Gastroesophageal sphincter (tissue), 4 donors: ENCODE data around the gene LMOD3. TPM values are rescaled to one million over a fixed set of nuclear protein-coding genes. Genes with fewer than 3 reads are reported as not detected.
A peak's percentile ranks its signal among the peaks of the same experiment; 100 is the strongest.

ENCODE experiments used
- ATAC-seq: fragments of 150-250 bp; one replicate; pipeline ENCODE4 v1.9.1; 2016; ENCODE audit warnings: mild to moderate bottlenecking, moderate library complexity
- H3K27ac ChIP-seq, 4 donors: fragments of 200-600 bp; sonication (generic) in 3 of 4; 1 replicate in 3 of 4; 2 replicates in 1 of 4; pipeline ENCODE4 v1.5.1; 2016 to 2019
- H3K27me3 ChIP-seq: fragments of 200-600 bp; sonication (generic); one replicate; pipeline ENCODE4 v1.5.1; 2019
- H3K36me3 ChIP-seq, 2 donors: fragments of 200-600 bp; sonication (generic); one replicate each; pipeline ENCODE4 v1.5.1; 2019; ENCODE audit warnings: control low read depth in 1 of 2
- H3K4me1 ChIP-seq, 3 donors: fragments of 200-600 bp; sonication (generic); 1 replicate in 2 of 3; 2 replicates in 1 of 3; pipeline ENCODE4 v1.5.1; 2016 to 2019; ENCODE audit warnings: control low read depth in 2 of 3
- H3K4me3 ChIP-seq, 2 donors: fragments of 200-600 bp; sonication (generic); one replicate each; pipeline ENCODE4 v1.5.1; 2019; ENCODE audit warnings: mild to moderate bottlenecking in 1 of 2, moderate library complexity in 1 of 2
- H3K9me3 ChIP-seq, 3 donors: fragments of 200-600 bp; sonication (generic); one replicate each; pipeline ENCODE4 v1.5.1; 2017 to 2019; ENCODE audit warnings: control low read depth in 2 of 3
- EP300 ChIP-seq: sonication (generic); formaldehyde crosslinking; IDR thresholded peaks from one replicate; pipeline ENCODE4 v1.6.1; 2017; ENCODE audit warnings: antibody characterized with exemption, mild to moderate bottlenecking
- POLR2A ChIP-seq, 2 donors: fragments of 450-650 bp; IDR thresholded peaks; one replicate each; pipeline ENCODE4 v1.6.1; 2017; ENCODE audit warnings: antibody characterized with exemption in 2 of 2, mild to moderate bottlenecking in 2 of 2, moderate library complexity in 1 of 2
- POLR2AphosphoS5 ChIP-seq: sonication (generic); formaldehyde crosslinking; IDR thresholded peaks from one replicate; pipeline ENCODE4 v1.6.1; 2017; ENCODE audit warnings: antibody characterized with exemption
- WGBS, 2 donors: methylation state at CpG; one replicate each; pipeline ENCODE4 v1.1.5; 2018; ENCODE audit warnings: low coverage in 1 of 2; 5-methylcytosine and 5-hydroxymethylcytosine counted together
- total RNA-seq, 4 donors: library from RNA; depleted of rRNA; stranded (reverse); fragments of >200 nt; gene quantifications; one replicate each; pipeline ENCODE4 v1.1.0, GENCODE V29; 2016
- TF ChIP-seq, protein P1 (sequence below), 4 experiments: fragments of 200-600 bp in 2 of 4; fragments of 450-650 bp in 2 of 4; sonication (generic) in 1 of 4; IDR thresholded peaks; one replicate each; pipeline ENCODE4 v1.5.1; 2017 to 2019; ENCODE audit warnings: antibody characterized with exemption in 4 of 4, mild to moderate bottlenecking in 2 of 4, moderate library complexity in 2 of 4

The LMOD3 gene
- total RNA-seq, 4 donors from 2014 or later, result 0.99 to 4.0 (median 2.6) TPM

DNA sequence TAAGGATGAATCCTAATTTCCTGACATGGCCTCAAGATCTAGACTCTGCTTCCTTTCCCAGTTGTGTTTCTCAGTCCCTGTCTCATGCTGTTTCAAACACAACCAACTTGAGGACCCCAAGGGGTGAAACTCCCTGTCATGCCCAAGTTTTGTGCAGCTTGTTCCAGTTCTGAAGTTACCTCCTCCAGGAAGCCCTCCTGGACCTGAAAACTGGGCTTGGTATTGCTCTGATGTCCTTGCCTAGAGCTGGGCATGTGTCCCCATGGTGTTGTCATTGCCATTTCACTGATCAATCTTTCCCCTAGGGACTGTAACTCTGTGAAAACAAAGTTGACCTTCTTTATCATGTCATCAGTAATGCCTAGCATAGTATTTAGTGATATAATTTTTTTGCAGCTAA, 6.1 kb upstream of the LMOD3 start:
- Histone ChIP-seq H3K36me3 (no peaks in the 10 kb centered on the region), H3K27me3 (no peaks in the 10 kb centered on the region), H3K9me3 (no peaks in the 10 kb centered on the region), H3K27ac (no peak overlapping the region), H3K4me3 (no peak overlapping the region), H3K4me1 (no peaks in the 10 kb centered on the region)
- no peak for ATAC-seq
- TF ChIP-seq EP300, result no peak

DNA sequence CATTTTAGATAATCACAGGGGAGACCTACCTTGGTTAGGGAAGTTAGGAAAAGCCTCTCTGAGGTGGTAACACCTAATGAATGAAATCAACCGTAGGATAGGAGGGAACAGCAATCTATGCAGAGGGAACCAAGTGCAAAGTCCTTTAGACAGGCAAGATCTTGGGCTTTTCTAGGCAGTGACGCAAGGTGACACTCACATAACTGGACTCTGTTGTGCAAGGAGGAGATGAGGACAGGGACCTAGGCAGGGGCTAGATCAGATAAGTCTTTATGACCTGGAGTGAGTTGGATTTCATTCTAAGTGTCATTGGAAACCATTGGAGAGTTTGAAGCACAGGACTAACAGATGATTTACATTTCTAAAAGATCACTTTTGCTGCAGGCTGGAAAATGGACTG, 4.6 kb upstream of the LMOD3 start:
- Histone ChIP-seq H3K4me1 (peaks cover 0 to 7% (median 0%) of the 10 kb centered on the region in 3 donors), H3K9me3 (no peaks in the 10 kb centered on the region), H3K4me3 (no peak overlapping the region), H3K27ac (no peak overlapping the region), H3K36me3 (no peaks in the 10 kb centered on the region), H3K27me3 (no peaks in the 10 kb centered on the region)
- TF ChIP-seq POLR2A (IDR thresholded peaks at IDR 0.05) (no peak), POLR2AphosphoS5 (no peak), EP300 (no peak)
- TF ChIP-seq, protein P1, sequence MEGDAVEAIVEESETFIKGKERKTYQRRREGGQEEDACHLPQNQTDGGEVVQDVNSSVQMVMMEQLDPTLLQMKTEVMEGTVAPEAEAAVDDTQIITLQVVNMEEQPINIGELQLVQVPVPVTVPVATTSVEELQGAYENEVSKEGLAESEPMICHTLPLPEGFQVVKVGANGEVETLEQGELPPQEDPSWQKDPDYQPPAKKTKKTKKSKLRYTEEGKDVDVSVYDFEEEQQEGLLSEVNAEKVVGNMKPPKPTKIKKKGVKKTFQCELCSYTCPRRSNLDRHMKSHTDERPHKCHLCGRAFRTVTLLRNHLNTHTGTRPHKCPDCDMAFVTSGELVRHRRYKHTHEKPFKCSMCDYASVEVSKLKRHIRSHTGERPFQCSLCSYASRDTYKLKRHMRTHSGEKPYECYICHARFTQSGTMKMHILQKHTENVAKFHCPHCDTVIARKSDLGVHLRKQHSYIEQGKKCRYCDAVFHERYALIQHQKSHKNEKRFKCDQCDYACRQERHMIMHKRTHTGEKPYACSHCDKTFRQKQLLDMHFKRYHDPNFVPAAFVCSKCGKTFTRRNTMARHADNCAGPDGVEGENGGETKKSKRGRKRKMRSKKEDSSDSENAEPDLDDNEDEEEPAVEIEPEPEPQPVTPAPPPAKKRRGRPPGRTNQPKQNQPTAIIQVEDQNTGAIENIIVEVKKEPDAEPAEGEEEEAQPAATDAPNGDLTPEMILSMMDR (IDR thresholded peaks at IDR 0.05), result no peak
- no peak for ATAC-seq
- 75 to 96% methylated on average over 2 of the region's 2 CpGs for WGBS, 2 donors

DNA sequence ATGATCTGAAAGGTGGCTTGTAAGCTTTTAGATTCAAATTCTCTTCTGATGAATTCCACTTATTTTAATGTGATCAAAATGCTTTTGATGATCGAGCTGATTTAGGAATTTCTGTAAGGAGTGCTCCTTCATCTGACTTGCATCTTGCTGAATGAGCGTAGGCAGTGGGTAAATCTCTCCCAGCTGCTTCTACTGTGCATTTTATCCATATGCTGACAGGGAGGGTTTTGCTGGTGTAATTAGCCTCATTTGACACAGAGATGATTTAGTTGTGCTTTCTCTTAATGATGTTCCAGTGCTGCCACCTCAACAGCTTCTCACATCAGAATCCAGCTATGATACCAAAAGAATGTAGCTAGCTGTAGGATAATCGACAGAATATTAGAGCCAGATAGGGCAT, 3.8 kb upstream of the LMOD3 start:
- Histone ChIP-seq H3K4me3 (no peak overlapping the region), H3K36me3 (no peaks in the 10 kb centered on the region), H3K27ac (no peak overlapping the region), H3K9me3 (no peaks in the 10 kb centered on the region), H3K27me3 (no peaks in the 10 kb centered on the region), H3K4me1 (peaks cover 0 to 12% (median 0%) of the 10 kb centered on the region in 3 donors)
- no peak for ATAC-seq
- 60 to 84% methylated on average over 1 to 3 of the region's 3 CpGs for WGBS, 2 donors
- TF ChIP-seq, protein P1 (IDR thresholded peaks at IDR 0.05), result no peak
- TF ChIP-seq POLR2AphosphoS5, result no peak
- TF ChIP-seq EP300, result no peak
- TF ChIP-seq POLR2A (IDR thresholded peaks at IDR 0.05), result no peak

DNA sequence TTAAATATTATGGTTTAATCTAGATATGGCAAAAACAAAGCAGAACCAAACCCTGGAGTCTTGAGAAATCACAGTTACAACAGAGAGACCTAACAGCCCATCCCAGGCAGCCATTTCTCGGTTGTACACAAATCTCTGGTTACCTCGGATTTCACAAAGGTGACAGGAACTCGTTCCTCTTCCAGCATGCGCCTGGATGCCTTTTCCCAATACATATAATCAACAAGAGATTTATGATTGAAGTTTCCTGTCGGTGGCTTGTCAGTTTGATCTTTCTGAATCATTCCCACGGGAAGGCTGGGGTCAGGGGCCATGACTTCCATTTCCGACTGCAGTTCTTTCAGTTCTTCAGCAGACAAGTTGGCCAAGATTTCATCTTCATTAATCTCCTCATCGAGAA, 445 bp downstream of the LMOD3 start:
- peaks cover 0 to 15% (median 0%) of the 10 kb centered on the region in 3 donors for H3K4me1 ChIP-seq
- no peaks in the 10 kb centered on the region for H3K27me3 ChIP-seq
- peak overlapping the region; percentile 18 to 36 for H3K4me3 ChIP-seq
- no peaks in the 10 kb centered on the region for H3K9me3 ChIP-seq
- H3K27ac ChIP-seq, result peak overlapping the region; percentile 5 to 65 (median 48)
- ATAC-seq, result no peak
- no peaks in the 10 kb centered on the region for H3K36me3 ChIP-seq
- no peak for TF ChIP-seq POLR2A (IDR thresholded peaks at IDR 0.05)
- TF ChIP-seq, protein P1 (IDR thresholded peaks at IDR 0.05), result no peak
- TF ChIP-seq EP300, result no peak
- no peak for TF ChIP-seq POLR2AphosphoS5
- WGBS, 2 donors, result 41 to 64% methylated on average over 4 to 8 of the region's 8 CpGs

DNA sequence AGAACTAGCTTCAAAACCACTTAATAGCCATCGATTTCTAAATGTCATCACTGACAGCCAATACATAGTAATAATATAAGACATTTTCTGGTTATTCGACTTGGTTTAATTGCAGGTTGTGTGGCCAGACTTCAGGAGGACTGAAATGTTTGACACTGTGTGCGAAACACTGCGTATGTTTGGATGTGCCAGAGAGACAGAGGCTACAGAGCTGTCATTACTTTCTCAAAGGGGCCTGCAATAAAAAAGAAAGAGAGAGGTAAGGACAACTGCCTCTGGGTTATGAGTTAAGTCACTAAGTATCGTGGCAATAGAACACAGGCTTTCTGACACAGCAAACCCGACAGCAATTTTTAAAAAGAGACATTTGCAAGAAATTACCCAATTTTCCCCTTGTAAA, 882 bp downstream of the LMOD3 start:
- Histone ChIP-seq H3K4me1 (peaks cover 0 to 17% (median 0%) of the 10 kb centered on the region in 3 donors), H3K27ac (peak overlapping the region; percentile 5 to 65 (median 48)), H3K36me3 (no peaks in the 10 kb centered on the region), H3K4me3 (peak overlapping the region; percentile 18 to 36), H3K9me3 (no peaks in the 10 kb centered on the region), H3K27me3 (no peaks in the 10 kb centered on the region)
- 37 to 58% methylated on average over 6 of the region's 6 CpGs for WGBS, 2 donors
- no peak for ATAC-seq
- TF ChIP-seq, protein P1 (IDR thresholded peaks at IDR 0.05), result no peak
- TF ChIP-seq POLR2AphosphoS5 (no peak), POLR2A (IDR thresholded peaks at IDR 0.05) (no peak), EP300 (no peak)
